Muscle layer of colon (tissue), 2 donors: ENCODE measurements around the gene USP25.
A peak's percentile ranks its signal among the peaks of the same experiment; 100 is the strongest.

Experiments used
- H3K27ac ChIP-seq: one replicate; pipeline ENCODE4 v1.7.0; 2013; ENCODE audit warnings: low read depth, mild to moderate bottlenecking, low read length, moderate library complexity
- H3K27me3 ChIP-seq, 2 donors: one replicate each; pipeline ENCODE4 v1.7.0; 2013; ENCODE audit warnings: low read length in 2 of 2, mild to moderate bottlenecking in 2 of 2; ENCODE audit not compliant: insufficient read depth in 2 of 2, control insufficient read depth in 1 of 2
- H3K36me3 ChIP-seq: one replicate; pipeline ENCODE4 v1.7.0; 2013; ENCODE audit warnings: mild to moderate bottlenecking, low read length; ENCODE audit not compliant: insufficient read depth
- H3K4me1 ChIP-seq: one replicate; pipeline ENCODE4 v1.7.0; 2013; ENCODE audit warnings: mild to moderate bottlenecking, low read length; ENCODE audit not compliant: insufficient read depth
- H3K4me3 ChIP-seq, 2 donors: one replicate each; pipeline ENCODE4 v1.7.0; 2013; ENCODE audit warnings: low read length in 2 of 2, low read depth in 1 of 2, mild to moderate bottlenecking in 1 of 2, moderate library complexity in 1 of 2
- H3K9ac ChIP-seq: one replicate; pipeline ENCODE4 v1.7.0; 2013; ENCODE audit warnings: low read length
- H3K9me3 ChIP-seq: one replicate; pipeline ENCODE4 v1.7.0; 2013; ENCODE audit warnings: mild to moderate bottlenecking, low read length
- donor health status: abdominal sarcoma.
- donor health status: Adenocarcinoma of cecum.

USP25 gene

DNA sequence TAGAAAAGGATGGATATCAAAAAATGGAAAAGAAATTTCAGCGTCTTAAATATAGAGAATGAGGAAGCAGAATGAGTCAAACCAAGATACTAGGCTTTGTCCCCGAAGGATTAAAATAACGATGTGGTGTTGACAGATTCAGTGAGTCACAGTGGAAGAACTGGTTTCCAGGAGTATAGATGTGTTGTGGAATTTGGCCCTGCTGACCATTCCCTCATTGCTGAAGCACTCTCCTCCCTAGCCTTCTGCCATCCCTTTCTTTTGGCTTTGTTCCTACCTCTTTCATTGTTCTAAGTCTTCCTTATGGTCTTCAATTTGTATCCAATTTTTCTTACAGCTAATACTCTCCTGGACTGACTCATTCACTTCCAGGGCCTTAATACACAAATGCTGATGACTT, 23.1 kb upstream of the USP25 start:
- Histone ChIP-seq H3K9ac (no peak overlapping the region), H3K27me3 (no peaks in the 10 kb centered on the region), H3K4me1 (no peaks in the 10 kb centered on the region), H3K27ac (no peak overlapping the region), H3K9me3 (no peaks in the 10 kb centered on the region), H3K36me3 (no peaks in the 10 kb centered on the region), H3K4me3 (no peak overlapping the region)

DNA sequence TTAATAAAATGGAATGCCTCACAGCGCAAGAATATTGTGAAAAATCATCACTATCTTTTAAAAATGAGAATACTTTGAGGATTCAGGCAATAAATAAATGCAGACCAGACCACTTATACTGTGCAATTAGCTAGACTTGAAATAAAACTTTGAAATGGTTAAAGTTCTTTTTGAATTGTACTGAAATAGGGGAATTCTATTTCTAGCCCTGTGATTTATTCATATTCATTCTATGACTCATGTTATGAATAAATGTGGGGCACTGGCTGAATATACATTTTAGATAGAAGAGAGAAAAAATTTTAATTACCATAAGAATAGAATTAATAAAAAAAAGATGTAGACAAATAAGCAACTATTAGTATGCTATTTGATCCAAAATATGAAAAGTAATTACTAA, 16.4 kb upstream of the USP25 start:
- no peaks in the 10 kb centered on the region for H3K9me3 ChIP-seq
- no peaks in the 10 kb centered on the region for H3K36me3 ChIP-seq
- H3K4me3 ChIP-seq, result no peak overlapping the region
- no peaks in the 10 kb centered on the region for H3K27me3 ChIP-seq
- no peak overlapping the region for H3K9ac ChIP-seq
- H3K4me1 ChIP-seq, result no peaks in the 10 kb centered on the region
- no peak overlapping the region for H3K27ac ChIP-seq

DNA sequence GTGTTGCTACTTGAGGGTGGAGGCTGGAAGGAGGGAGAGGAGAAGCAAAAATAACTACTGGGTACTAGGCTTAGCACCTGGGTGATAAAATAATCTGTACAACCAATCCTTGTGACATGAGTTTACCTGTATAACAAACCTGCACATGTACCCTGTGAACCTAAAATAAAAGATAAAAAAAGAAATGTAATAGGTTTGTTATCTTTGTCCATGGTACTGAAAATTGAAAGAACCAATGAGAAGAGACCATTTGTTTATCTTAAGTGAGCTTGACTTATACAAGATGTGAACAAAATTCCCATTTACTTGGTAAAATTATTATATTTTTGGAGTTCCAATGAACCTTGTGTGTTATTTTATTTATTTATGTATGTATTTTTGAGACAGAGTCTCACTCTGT, 11.1 kb upstream of the USP25 start:
- Histone ChIP-seq H3K9me3 (no peaks in the 10 kb centered on the region), H3K9ac (no peak overlapping the region), H3K27me3 (no peaks in the 10 kb centered on the region), H3K27ac (no peak overlapping the region), H3K4me3 (no peak overlapping the region), H3K36me3 (no peaks in the 10 kb centered on the region), H3K4me1 (no peaks in the 10 kb centered on the region)

DNA sequence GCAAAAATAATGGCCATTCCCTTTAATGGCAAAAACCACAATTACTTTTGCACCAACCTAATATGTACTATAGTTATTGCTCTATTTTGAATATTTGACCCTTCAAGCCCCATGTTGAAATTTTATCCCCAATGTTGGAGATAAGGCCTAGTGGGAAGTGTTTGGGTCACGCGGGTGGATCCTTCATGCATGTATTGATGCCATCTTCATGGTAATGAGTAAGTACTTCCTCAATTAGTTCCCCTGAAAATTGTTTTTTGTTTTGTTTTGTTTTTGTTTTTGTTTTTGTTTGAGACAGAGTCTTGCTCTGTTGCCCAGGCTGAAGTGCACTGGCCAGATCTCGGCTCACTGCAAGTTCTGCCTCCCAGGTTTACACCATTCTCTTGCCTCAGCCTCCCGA, 9.8 kb upstream of the USP25 start:
- no peaks in the 10 kb centered on the region for H3K27me3 ChIP-seq
- no peaks in the 10 kb centered on the region for H3K9me3 ChIP-seq
- no peaks in the 10 kb centered on the region for H3K36me3 ChIP-seq
- H3K9ac ChIP-seq, result no peak overlapping the region
- H3K4me1 ChIP-seq, result no peaks in the 10 kb centered on the region
- no peak overlapping the region for H3K27ac ChIP-seq
- H3K4me3 ChIP-seq, result no peak overlapping the region

DNA sequence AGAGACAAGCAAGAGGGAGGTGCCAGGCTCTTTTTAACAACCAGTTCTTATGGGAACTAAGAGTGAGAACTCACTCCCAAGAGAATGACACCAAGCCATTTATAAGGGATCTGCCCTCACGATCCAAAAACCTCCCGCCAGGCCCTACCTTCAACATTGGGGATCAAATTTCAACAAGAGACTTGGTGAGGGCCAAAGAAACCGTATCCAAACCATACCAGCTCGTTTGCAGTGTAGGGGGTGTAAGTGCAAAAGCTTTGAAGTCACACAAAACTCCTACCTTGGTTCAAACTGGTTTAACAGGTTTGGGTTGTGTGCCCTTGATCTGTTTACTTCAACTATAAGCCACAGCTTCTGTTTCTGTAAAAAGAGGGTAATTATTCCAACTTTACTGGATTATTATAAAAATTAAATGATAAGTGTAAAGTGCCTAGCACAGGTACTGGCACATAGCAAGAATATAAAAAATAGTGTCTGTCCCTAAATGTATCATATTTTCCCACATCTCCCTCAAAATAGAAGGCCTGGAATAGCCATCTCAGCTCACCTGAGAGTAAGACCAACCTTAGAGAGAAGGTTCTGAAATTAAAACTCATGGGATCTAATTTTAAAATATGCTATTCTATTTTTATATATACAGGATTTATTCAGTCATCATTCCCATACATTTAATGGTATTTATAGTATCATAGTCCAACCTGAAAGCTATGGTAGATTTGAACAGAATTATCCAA, 7.0 kb upstream of the USP25 start:
- no peaks in the 10 kb centered on the region for H3K9me3 ChIP-seq
- H3K36me3 ChIP-seq, result no peaks in the 10 kb centered on the region
- no peaks in the 10 kb centered on the region for H3K4me1 ChIP-seq
- no peak overlapping the region for H3K27ac ChIP-seq
- no peaks in the 10 kb centered on the region for H3K27me3 ChIP-seq
- no peak overlapping the region for H3K9ac ChIP-seq
- no peak overlapping the region for H3K4me3 ChIP-seq

- Histone ChIP-seq H3K9me3 (no peaks in the 10 kb centered on the region), H3K36me3 (no peaks in the 10 kb centered on the region), H3K4me1 (no peaks in the 10 kb centered on the region), H3K27me3 (no peaks in the 10 kb centered on the region), H3K27ac (no peak overlapping the region), H3K9ac (no peak overlapping the region), H3K4me3 (no peak overlapping the region)
These were observed 3.8 kb upstream of the USP25 start for GRCh38 chr21:15725949-15726348.

GRCh38 chr21:15728046-15728445, 1.7 kb upstream of the USP25 start:
- no peaks in the 10 kb centered on the region for H3K36me3 ChIP-seq
- H3K9ac ChIP-seq, result no peak overlapping the region
- H3K27me3 ChIP-seq, result no peaks in the 10 kb centered on the region
- H3K27ac ChIP-seq, result no peak overlapping the region
- no peak overlapping the region for H3K4me3 ChIP-seq
- no peaks in the 10 kb centered on the region for H3K4me1 ChIP-seq
- no peaks in the 10 kb centered on the region for H3K9me3 ChIP-seq

- Histone ChIP-seq H3K27me3 (no peaks in the 10 kb centered on the region), H3K9me3 (no peaks in the 10 kb centered on the region), H3K9ac (peak overlapping the region; percentile 86), H3K36me3 (no peaks in the 10 kb centered on the region), H3K4me1 (no peaks in the 10 kb centered on the region), H3K4me3 (peak overlapping the region in 1 of 2 donors; percentile 65), H3K27ac (peak overlapping the region; percentile 82)
These were observed 472 bp upstream of the USP25 start for GRCh38 chr21:15729346-15729673.

GRCh38 chr21:15730484-15731242, 881 bp downstream of the USP25 start:
- Histone ChIP-seq H3K4me3 (peak overlapping the region; percentile 76 to 79), H3K4me1 (peaks cover 6% of the 10 kb centered on the region), H3K27ac (peak overlapping the region; percentile 93), H3K36me3 (no peaks in the 10 kb centered on the region), H3K9ac (peak overlapping the region; percentile 60), H3K27me3 (no peaks in the 10 kb centered on the region), H3K9me3 (no peaks in the 10 kb centered on the region)

- Histone ChIP-seq H3K4me1 (peaks cover 12% of the 10 kb centered on the region), H3K9ac (peak overlapping the region; percentile 12)
These were observed 1.4 kb downstream of the USP25 start for GRCh38 chr21:15731243-15731613.

DNA sequence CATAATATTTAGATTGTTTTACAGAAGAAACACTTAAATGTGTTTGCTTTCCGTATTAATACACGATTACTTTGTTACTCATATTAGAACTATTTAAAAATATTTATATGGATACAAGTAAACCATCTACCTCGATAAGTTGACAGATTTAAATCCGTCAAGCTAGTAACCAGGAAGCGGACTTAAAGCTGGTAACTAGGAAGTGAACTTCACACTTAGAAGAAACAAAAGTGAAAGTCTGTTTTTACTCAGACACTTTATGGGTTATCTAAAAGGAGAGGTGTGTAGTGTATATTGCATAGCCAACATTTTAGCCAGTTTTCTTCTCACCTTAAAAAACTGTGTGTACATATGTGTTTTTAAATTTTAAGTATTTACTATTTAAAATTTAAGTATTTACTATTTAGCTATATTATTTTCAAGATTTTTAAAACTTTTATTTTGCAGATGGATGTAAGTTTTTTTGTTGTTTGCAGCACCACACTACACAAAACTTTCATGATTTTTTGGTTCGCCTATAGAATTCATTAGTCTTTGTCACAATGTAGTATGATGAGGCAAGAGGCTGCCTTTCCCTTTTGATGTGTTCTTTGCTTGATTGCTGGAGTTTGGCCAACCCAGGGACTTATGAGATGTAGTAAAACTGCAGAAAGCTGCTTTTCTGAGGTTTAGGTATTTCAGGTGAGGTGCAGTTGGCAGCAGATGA, 2.7 kb downstream of the USP25 start:
- H3K9me3 ChIP-seq, result no peaks in the 10 kb centered on the region
- no peaks in the 10 kb centered on the region for H3K27me3 ChIP-seq
- H3K4me1 ChIP-seq, result peaks cover 12% of the 10 kb centered on the region
- H3K4me3 ChIP-seq, result peak overlapping the region; percentile 47 to 79
- no peak overlapping the region for H3K27ac ChIP-seq
- no peak overlapping the region for H3K9ac ChIP-seq
- H3K36me3 ChIP-seq, result no peaks in the 10 kb centered on the region

More at GRCh38 chr21:15731243-15731613, 1.4 kb downstream of the USP25 start:
- Histone ChIP-seq H3K27ac (peak overlapping the region; percentile 93), H3K4me3 (peak overlapping the region; percentile 20 to 79), H3K36me3 (no peaks in the 10 kb centered on the region), H3K27me3 (no peaks in the 10 kb centered on the region), H3K9me3 (no peaks in the 10 kb centered on the region)
